Posterior cingulate gyrus (tissue), 11 donors: Measurements from ENCODE around the gene TMIE.

ENCODE experiments used
- DNase-seq, 10 donors: peaks; one replicate each; pipeline versions ENCODE4 v3.0.0 to v3.0.0-alpha.2; 2020 to 2021; ENCODE audit warnings: mixed read lengths in 3 of 10
- intact Hi-C: fragments of 100-400 bp; cut with DNase I; formaldehyde crosslinking; loops from one replicate; pipeline ENCODE4 v1.15.1; 2023

Gene TMIE

DNA sequence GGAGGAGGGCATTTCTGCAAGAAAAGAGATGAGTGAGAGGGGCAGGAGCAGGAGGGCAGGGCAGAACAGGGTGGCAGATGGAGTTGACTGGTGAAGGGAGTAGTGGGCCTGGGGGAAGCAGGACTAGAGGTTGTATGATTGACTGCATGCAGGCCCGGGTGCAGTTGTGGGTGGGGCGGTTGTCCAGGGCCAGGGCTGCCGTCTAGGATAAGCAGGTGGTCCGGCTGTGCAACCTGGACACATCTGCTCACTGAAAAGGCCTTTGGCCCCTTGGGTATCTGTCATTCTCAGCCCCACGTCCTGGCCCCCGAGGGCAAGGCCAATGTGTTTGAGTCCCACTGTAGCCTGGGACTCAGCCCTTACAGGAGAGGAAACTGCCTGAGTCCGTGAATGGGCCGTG lies 33.1 kb upstream of the TMIE start:
- DNase-seq: peak in 8 of 10 donors; percentile 4 to 78 (median 8)
- intact Hi-C loops: no loop called here

DNA sequence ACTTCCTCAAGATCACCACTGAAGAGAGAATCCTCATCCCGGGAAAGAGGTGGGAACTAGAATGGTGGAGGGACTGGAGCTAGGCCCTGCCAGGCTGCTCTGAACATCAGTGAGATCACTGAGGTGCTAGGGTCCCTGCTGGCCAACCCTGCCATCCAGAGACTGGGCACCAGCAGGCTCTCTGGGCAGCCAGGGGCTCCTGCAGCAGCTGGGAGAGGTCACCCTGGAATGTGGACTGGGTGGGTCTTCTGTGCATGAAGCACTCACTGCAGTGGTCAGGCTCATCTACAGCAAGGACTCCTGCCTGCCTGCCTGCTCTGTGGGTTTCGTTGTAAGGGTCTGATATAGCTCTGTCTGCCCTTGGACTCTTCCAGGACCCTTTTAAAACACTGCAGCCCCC lies 32.6 kb upstream of the TMIE start:
- DNase-seq: peak in 8 of 10 donors; percentile 3 to 77 (median 6)
- intact Hi-C loops: no loop called here

DNA sequence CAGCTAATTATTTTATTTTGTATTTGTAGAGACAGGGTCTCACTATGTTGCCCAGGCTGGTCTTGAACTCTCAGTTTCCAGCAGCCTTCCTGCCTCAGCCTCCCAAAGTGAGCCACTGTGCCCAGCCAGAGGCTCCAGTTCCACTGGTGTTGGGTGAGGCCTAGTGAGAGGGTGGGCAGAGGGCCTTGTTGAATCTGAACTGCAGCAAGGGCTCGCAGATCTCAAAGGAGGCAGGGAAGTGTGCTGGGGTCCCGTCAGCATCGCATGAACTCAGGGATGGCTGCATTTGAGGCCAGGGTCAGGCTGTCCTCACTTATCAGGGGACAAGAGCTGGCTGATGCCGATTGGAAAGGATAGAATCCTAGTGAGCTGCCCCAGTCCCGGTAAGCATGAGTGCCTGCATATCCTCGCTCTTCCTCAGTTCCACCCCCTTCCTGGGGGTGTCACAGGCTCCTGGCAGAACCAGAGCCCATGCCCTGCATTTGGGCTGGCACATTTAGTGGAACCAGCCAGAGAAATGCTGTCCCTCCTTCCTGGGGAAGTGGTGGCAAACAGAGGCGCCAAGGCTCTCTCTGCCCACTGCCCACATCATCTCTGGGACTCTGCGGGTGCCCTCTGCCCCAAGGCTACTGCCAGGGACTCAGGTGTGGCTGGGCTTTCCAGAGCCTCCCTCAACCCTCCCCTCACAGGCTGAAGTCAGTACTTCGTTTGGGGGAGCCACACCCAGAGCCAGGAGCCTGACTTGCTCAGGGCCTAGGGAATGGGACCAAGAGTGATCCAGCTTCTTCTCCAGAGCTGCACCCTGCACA lies 31.8 kb upstream of the TMIE start:
- intact Hi-C loops: no loop called here
- DNase-seq: peak in 8 of 10 donors; percentile 5 to 75 (median 10)

DNA sequence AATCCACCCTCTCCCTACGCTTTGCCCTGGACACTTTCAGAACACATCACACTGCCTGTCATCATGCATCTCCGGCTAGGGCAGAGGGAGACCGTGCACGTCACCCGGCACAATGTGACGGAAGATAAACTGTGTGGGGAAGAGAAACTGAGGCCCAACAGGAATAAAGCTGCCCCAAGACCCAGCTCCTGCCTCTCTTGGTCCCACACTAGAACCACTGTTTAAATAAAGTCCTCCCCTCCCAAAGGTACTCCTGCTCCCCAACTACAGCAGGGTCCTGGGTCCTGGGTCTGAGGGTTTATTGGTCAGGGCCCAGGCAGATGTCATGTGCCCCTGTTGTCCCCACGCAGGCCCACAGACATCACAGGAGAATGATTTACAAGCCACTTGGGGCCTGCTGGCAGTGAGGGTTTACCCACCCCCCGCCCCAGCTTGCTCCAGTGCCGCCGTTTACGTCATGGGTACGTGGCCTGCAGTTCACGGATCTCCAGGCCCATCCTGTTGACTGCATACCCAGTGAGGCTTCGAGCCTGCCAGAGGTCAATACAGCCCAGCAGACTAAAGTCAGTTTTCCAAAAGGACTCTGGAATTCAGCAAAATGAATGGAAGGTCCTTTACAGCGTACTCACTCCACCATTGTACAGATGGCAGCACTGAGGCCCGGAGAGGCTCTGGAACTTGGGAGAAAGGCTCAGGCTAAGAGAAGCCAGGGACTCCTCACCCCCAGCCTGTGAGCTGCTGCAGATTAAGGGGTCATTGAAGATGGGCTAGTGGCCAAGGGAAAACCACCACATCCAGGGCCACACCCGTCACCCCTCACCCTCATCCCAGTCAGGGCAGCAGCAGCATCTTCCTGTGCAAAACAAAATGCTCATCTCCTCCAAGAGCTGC lies 30.9 kb upstream of the TMIE start:
- intact Hi-C loops: no loop called here
- DNase-seq: peak in 6 of 10 donors; percentile 1 to 44 (median 4)

DNA sequence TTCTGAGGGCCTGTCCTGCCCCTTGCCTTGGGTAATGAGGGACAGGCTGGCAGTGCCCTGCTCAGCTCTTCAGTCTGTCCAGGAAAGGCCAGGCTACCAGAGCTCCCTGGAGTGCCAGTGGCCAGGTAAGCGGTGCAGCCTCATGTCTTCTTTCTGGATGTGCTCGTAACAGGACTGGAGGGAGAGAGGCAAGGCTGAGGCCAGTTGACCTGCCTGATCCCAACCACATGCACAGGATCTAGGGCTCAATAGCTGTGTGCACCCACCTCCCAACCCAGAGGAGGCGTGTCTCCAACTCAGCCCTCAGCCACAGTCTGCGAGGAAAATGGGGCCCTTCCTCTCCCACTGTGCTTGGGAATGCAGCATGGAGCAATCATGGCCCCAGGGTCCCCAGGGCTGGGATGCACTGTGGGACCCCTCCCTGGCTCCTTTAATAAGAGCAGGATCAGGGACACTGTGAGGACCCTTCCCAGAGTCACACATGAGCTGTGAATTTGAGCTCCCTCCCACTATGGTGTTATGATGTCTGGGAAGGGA lies 30.2 kb upstream of the TMIE start:
- intact Hi-C loops: no loop called here
- peak in 8 of 10 donors; percentile 0 to 65 (median 5) for DNase-seq

DNA sequence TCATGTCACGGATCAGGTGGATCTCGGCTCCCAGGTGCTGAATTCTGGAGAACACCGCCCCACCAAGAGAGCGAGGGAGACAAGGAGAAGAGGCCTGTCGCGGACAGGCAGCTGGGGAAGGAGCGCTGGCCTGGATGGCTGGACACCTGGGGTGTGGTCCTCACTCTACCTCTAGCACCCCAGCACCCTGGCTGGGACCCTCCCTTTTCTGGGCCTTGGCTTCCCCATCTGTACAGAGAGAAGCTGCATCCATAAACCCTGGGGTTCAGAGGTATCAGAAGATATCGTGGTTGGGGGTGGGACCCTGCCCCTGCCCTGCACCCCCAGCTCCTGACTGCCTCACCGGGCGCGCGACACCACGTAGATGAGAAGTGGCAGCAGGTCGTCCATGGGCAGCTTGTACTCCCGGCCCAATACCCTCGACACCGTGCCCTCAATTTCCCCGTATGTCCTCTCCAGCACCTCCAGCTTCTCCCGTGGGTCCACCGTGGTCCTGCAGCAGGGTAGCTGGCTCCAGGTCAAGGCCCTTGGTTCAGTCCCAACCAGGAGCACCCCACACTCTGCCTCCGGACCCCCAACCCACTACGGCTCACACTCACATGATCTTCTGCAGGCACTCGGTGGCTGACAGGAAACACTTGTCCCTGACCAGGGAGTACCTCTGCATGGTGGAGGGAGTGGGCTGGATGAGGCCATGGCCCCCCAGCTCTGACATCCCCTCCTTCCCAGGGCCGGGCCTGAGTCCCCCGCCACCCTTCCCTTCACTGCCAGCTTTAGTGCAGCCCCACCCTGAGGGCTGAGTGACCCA lies 29.4 kb upstream of the TMIE start:
- intact Hi-C loops: no loop called here
- peak in 7 of 10 donors; percentile 0 to 80 (median 20) for DNase-seq

DNA sequence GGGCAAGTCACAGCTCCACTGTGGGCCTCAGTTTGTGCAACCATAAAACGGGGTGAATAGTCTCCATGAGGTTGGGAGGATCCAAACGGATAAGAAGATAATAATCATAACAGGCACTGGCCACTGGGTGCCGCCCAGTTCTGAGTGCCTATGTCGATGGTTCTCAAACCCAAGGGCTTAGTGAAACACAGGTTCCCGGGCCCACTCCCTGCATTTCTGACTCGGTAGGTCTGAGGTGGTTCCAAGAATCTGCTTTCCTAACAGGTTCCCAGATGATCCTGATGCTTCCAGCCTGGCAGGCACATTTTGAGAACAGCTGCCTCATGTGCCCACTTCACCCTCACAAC lies 28.9 kb upstream of the TMIE start:
- intact Hi-C loops: no loop called here
- peak in 5 of 10 donors; percentile 0 to 53 (median 18) for DNase-seq

DNA sequence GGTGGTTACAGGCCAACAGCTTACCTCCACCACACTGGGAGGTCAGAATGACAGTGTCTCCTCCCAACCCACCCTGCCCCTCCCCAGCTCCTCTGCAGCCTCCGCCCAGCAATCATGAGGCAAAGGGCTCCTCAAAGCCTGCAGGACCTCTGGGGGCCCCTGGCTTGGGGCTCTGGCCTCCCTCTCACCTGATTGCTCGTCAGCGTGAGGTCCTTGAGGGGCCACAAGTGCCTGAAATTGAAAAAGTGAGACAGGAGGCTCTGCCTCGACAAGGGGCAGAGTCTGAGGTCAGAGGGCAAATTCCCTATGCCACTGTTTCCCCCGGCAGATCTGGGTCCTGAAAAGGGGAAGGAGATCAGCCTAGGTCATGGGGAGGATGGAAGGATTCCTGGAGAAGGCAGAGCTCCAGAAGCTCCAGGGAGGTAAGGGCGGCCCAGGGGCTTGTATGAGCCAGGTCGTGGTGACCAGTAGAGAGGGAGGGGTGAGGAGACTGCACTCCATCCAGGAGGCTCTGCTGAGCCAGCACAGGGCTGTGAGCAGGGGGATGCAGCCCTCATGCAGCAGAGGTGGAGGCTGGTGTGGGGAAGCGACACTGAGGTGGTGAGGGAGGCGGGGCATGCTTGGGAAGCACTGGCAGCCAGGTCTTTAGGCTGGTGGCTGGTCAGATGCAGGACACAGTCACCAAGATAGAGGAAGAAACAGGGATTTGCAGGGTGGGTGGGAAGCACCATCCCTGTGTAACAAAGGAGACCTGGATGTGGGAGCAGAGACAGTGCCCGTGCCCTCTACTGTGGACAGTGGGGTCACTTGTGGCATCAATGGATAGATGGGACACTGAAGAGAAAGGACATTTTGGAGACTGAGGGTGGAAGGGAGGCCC lies 27.8 kb upstream of the TMIE start:
- DNase-seq: peak in 5 of 10 donors; percentile 1 to 46 (median 37)
- intact Hi-C loops: no loop called here

DNA sequence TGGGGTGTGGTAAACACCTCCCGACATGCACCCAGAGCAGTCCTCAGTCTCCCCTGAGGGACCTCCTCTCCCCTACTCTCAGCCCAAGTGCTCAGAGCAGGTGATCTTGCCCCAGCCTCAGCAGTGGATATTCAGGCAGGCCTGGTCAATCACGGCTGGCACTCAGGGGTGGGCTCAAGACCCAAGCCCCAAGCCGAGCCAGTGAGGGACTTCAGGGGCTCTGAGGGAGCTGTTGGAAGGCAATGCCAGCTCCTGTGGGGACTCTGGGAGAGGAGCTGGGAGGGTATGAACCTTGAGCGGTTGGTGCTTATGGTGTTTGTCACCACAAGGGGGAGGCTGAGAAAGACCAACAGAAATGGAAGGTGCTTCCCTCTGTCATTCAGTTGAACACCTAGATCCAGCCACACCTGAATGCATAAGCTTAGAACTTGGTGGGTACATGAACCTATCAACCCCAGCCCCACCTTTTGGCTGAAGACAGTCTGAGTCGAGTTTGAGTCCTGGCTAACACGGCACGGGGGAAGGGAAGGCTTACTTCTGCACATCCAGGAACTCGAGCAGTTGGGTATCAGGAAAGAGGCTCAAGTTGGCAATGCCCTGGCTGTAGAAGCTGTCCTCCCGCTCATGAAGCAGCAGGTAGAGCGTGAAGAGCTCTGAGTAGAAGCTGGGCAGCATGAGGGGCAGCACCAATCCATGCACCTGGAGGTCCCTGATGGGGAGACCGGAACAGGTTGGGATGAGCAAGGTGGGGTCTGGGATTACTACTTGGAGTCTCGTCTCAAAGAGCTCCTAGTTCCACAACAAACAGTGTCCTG lies 27.0 kb upstream of the TMIE start:
- peak in 4 of 10 donors; percentile 1 to 46 (median 18) for DNase-seq
- intact Hi-C loops: no loop called here

DNA sequence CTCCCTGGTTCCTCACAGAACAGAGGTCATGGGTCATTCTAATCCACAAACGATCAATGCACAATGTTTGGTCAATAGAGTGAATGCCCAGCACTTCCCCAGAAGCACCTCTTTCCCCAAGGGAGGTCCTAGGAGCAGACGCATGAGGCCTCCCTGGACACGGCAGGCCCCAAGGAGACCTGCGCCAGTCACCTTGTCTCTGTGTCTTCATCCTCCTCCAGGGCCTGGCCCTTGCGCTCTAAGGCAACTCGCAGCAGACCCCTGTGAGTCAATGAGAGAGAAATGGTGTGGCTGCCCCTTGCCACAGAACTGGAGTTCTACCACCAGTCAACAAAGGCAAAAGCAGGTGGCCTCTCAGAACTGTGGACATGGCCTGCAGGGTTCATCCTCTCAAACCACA lies 25.8 kb upstream of the TMIE start:
- peak in 4 of 10 donors; percentile 8 to 61 (median 36) for DNase-seq
- intact Hi-C loops: no loop called here

DNA sequence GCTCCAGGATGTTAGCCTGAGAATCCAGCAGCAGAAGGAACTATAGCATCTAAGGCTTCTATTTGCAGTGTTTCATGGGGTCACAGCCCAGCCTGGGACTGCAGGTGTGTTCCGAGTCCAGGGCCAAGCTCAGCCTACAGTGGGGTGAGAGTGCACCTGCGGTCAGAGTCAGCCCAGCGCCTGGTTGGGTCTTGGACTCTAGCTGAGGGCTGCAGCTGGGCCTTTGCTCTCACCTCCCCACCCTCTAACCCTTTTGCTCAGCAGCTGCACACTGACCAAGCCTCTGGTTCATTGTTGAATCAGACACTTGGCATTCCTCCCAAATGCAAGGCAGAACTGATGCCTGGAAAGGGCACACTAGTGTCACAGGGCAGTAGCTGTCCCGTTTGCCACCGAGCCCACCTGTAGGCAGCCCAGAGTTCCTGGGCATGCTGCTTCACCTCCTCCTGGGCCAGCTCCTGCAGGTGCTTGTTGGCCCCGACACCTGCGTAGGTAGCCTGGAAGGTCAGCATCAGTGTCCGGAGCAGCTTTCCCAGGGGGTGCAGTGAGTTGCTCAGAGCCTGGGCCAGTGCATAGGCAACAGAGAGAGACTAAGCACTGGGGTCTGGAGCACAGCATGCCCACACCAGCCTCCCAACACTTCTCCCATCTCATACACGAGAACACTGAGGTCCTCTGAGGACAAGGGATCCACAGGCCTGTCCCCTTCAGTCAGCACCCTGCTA lies 25.2 kb upstream of the TMIE start:
- intact Hi-C loops: no loop called here
- DNase-seq: peak in 5 of 10 donors; percentile 24 to 87 (median 62)

DNA sequence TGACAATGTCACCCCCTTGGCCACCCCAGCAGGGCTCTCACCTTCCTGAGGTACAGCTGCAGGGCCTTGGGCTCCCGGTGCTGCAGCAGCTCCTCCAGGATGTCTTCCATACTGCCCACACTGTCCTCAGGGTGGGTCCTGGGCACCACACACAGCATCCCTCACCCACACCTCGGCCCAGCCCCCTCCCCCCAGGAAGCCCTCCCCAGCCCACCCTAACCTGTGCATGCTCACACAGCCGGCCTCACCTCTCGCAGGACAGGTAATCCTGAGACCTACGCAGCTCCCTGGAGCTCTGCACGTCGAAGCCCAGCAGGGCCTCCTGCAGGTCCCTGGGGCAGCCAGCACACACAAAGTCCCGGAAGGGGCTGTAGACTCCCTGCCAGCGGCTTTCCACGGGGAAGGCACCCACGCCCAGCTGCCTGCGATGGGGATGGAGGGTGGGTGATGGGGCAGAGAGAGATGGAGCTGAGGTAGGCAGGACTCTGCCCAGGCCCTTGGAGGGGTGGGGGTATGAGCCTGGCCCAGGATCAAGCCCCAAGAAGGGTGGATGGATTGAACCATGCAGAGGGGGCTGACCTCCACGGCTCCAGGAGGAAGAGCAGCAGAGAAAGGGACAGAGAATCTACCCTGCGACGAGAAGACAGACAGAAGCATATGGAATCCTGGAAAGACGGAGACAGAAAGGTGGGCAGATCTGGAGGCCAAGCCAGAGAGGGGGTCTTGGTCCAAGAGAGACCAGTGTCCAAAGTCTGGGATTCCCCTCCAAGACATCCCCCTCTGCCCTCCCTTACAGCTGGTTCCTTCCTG lies 24.4 kb upstream of the TMIE start:
- peak in 4 of 10 donors; percentile 16 to 77 (median 68) for DNase-seq
- intact Hi-C loops: no loop called here

DNA sequence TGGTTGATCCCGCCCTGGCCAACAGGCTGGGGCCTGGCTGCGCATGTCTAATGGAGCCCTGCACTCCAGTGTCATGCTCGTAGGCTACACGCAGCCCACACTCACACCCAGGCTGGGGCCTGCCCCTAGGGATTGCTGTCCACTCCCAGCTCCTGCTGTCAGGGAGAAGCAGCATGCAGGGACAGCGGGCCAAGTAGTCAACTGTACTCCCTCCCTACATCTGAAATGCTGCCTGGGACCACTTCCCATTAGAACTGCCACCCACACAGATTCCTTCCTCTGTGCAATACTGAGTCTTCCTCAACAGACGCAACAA lies 23.8 kb upstream of the TMIE start:
- peak in 1 of 10 donors; percentile 62 for DNase-seq
- intact Hi-C loops: no loop called here

DNA sequence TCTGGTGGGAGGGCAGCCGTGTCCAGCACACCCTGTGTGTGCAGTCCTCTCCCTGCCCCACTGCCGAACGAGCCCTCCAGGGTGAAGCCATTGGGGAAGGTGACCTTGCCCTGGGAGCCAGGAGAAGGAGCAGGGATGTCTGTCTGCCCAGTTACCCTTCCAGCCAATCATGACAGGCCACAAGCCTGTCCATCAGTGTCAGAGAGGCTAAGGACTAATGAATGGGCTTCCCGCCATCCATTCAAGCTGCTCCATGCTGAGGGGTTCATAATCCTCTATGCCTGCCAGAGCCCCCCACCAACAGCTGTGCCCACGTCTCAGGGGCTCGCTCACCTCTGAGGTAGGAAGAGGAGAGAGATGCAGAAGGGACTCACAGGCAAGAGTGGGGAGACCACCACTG lies 22.9 kb upstream of the TMIE start:
- DNase-seq: no peak
- intact Hi-C loops: no loop called here

DNA sequence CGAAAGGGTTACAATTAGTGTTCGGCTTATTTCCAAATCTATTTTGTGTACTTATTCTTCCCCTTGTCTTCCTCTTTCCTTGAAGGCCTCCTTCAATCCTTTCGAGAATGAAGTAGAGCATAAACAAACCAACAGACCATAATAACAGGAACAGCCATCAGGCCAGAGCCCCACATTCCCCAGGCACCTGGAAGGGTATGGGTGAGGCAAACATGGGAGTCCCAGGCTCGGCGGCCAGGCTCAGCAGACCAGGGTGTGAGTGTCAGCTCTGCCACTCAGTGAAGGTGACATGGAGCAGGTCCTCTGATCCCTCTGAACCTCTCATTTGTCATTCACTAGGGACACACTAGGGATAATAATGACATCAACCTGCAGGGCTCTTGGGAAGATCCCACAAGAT lies 21.5 kb upstream of the TMIE start:
- no peak for DNase-seq
- intact Hi-C loops: no loop called here

DNA sequence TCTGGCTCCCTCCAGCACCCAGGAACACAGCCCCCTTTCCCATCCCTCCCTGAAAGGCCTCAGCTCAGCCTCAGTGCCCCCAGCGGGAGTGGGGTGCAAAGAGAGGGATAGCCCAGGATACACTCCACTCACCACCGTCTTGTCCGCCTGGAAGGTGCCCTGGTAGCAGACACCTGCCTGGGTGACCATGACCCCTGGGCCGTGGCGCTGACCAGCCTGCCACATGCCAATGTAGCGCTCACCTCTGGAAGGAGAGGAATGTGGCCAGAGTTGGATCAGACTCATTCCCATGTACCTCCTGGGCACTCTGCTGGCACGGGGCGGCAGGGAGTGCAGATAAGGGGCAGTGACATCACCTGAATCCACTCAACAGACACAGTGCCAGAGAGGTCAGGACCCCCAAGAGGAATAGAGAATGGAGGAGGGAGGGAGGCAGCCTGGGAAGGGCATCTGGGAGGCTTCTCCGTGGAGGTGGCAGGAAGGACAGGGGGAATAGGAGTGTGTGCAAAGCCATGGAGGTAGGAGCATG lies 20.8 kb upstream of the TMIE start:
- DNase-seq: no peak
- intact Hi-C loops: no loop called here

DNA sequence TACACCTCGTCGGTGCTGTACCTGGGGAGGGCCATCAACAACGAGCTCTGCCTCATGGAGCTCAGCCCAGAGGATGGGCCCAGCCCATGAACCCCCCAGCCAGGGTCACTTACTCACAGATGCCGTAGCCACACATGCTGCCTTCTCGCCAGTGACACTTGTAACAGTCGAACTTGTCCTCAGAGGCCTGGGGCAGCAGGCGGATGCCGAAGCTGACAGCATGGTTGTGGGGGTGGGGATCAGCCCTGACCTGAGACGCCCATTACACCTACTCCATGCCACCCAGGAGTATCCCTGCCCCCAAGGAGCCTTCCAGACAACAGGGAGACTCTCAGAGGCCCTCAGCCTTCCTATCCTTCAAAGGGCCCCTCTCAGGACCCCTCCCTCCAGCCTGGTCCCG lies 19.8 kb upstream of the TMIE start:
- no peak for DNase-seq
- intact Hi-C loops: no loop called here
